ENCODE data around the gene AHI1.

- TF ChIP-seq, protein P1, sequence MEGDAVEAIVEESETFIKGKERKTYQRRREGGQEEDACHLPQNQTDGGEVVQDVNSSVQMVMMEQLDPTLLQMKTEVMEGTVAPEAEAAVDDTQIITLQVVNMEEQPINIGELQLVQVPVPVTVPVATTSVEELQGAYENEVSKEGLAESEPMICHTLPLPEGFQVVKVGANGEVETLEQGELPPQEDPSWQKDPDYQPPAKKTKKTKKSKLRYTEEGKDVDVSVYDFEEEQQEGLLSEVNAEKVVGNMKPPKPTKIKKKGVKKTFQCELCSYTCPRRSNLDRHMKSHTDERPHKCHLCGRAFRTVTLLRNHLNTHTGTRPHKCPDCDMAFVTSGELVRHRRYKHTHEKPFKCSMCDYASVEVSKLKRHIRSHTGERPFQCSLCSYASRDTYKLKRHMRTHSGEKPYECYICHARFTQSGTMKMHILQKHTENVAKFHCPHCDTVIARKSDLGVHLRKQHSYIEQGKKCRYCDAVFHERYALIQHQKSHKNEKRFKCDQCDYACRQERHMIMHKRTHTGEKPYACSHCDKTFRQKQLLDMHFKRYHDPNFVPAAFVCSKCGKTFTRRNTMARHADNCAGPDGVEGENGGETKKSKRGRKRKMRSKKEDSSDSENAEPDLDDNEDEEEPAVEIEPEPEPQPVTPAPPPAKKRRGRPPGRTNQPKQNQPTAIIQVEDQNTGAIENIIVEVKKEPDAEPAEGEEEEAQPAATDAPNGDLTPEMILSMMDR (IDR thresholded peaks at IDR 0.05), result no peak
- TF ChIP-seq POLR2A (IDR thresholded peaks at IDR 0.05), result no peak
Observed at GRCh38 chr6:135465903-135466302, 31.6 kb downstream of the AHI1 start.

Measured in ovary (tissue), 3 donors.